Epithelial cell of prostate (primary cell): ENCODE data around the gene TRIM66.

ENCODE experiments used
- DNase-seq: peaks from one replicate; pipeline ENCODE4 v3.0.0-alpha.2; 2011; ENCODE audit warnings: low read depth, low spot score
- H3K27ac ChIP-seq: fragments of 450-650 bp; 2 replicates; pipeline ENCODE4 v1.5.1; 2017; ENCODE audit warnings: mild to moderate bottlenecking

Gene TRIM66

DNA sequence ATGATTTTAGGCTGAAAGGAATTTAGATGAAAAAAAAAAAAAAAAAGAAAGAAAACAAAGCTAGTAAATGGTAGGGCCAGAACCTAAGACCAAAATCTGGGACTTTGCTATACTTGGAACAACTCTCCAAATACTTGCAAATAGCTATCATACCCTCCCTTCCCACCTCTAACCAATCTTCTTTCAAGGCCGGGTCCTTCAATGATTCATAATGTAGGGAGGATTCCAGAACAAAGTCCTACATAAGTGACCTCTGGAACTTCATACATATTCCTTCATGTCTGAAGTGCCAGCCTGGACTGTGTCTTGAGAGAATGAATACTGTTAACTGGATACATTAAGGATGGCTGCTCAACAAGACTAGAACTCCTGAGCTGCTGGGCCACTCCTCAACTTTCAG is 98.4 kb downstream of the TRIM66 start:
- no peak for DNase-seq
- no peak overlapping the region for H3K27ac ChIP-seq

DNA sequence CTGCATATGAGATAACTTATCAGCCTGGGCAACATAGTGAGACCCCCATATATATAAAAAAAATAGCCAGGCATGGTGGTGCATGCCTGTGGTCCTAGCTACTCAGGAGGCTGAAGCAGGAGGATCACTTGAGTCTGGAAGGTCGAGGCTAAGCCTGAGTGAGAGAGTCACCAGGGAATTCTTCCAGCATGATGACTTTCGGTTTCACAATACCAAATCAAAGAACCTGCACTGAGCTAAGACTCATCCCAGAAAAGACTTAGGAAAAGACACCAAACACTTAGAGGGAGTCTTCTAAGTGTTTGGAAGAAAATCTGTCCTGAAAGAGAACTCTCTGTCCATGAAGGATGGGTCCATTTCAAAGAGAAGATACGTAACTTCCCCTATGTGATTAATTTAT is 101.2 kb downstream of the TRIM66 start:
- no peak for DNase-seq
- no peak overlapping the region for H3K27ac ChIP-seq

DNA sequence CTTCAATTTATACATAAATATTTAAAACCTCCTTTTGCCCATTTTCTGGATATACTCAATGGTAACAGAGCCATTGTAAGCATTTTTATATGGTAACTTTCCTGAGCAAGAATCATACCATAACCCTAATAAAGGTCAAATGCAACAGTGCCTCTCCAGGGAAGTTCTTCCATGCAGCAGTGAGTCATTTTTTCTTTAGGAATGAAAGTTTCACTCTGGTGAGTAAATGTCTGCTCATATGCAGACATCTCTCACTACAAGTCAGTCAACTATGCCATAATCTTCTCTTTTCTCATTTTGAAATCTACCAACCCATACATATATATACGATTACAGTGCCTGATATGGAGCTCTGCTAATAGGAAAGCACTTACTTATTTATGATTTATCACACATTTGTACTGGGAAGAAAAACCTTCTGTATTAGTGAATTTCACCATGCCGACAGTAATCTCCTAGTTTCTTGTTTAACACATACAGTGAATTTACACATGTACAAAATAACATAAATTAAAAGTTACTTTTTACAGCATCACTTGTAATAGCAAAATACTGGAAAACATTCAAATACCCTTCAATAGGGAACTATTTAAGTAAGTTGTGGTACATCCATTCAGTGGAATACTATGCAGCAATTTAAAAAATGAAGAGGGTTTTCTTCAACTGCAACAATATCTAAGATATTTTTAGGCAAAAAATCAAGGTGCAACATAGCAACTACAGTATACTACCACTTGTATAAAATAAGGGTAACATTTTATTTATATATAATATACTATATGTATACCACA is 104.5 kb downstream of the TRIM66 start:
- peak overlapping the region; percentile 28 for H3K27ac ChIP-seq
- DNase-seq: peak; percentile 29

DNA sequence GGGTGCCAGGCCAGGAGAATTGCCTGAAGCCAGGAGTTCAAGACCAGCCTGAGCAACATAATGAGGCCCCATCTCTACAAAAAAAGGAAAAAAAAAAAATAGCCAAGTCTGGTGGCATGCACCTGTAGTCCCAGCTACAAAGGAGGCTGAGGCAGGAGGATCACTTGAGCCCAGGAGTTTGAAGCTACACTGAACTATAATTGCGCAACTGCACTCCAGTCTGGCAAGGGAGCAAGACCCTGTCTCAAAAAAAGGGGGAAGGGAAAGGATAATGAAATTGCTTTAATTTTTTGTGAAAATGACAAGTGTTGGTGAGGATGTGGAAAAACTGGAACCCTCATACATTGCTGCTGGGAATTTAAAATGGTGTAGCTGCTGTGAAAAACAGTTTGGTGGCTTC is 107.7 kb downstream of the TRIM66 start:
- H3K27ac ChIP-seq: no peak overlapping the region

DNA sequence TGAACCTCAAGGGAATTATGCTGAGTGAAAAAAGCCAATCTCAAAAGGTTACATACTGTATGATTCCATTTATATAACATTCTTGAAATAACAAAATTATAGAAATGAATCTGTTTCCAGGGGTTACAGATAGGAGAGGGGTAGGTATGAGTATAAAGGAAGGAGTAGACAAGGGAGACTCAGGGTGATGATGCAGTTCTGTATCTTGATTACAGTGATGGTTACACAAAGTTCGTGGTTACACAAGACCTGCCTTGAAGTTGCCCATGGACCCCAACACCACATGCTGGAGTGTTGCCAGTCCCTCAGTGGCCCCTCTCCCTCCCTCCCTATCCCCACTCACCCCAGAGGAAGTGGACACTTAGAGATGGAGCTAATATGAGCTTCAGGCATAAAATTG is 108.7 kb downstream of the TRIM66 start:
- no peak for DNase-seq
- H3K27ac ChIP-seq: no peak overlapping the region

More for the DNA sequence above, 107.7 kb downstream of the TRIM66 start:
- no peak for DNase-seq

DNA sequence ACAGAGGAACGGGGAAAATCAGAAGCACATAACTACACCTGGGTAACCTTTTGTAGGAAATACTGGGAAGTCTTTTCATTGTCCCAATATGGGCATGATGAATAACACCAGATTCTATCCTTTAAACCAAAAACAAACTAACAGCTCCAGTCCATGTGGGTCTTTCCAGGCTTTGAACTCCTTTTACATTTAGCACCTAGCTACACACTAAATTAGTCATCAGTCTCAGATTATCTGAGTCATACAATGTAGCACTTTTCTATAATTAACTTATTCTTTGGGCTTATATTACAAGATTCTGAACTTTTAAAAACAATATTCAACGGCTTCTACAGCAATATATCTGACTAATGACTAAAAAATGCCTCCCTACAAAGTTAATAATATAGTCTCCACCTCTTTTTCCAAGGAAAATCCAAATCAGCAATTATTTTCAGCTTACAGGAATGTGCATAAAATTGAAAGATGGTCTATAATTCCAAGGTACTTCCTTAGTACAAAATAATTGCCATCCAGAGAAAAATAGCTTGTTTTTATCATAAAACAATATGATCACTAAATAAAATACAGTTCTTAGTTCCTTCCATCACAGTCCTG is 114.8 kb downstream of the TRIM66 start:
- no peak overlapping the region for H3K27ac ChIP-seq
- no peak for DNase-seq

DNA sequence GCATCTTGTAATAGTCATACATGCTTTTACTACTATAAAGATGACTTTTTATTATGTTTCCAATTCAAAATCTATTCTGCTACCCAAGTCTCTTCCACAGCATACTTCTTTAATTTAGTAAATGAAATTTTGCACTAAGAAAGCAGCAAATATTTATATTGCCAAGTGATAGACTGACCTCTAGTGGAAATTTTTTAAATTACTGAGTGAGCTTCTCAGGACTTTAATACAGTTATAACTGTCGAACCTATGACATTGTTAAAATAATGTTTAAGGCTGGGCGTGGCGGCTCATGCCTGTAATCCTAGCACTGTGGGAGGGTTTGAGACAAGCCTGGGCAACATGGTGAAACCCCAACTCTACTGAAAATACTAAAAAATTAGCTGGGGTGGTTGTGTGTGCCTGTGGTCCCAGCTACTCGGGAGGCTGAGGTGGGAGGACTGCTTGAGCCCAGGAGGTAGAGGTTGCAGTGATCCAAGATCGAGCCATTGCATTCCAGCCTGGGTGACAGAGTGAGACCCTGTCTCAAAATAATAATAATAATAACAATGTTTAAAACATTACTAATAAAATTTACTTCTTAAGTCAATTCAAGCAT is 115.8 kb downstream of the TRIM66 start:
- DNase-seq: no peak

DNA sequence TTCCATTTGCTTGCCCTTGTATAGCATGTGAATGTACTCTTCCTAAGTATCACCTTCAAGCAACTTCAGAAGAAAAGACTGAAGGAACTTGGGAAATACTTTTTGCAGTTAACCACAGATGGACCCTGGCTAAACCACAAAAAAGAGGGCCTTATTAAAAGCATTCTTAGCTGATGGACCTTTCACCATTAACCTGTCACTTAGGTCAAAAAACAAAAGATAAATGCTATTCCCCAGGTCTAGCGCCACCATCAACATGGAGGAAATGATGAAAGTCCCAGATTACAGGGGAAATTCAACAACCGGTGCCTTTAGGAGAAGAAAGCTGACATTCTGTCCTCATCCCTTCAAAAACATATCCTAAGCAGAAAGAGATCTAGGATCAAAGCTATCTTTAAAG is 117.9 kb downstream of the TRIM66 start:
- no peak overlapping the region for H3K27ac ChIP-seq
- no peak for DNase-seq

More for the DNA sequence above, 115.8 kb downstream of the TRIM66 start:
- H3K27ac ChIP-seq: no peak overlapping the region
